ENCODE results near the gene DNAAF1.

The DNAAF1 gene

DNA sequence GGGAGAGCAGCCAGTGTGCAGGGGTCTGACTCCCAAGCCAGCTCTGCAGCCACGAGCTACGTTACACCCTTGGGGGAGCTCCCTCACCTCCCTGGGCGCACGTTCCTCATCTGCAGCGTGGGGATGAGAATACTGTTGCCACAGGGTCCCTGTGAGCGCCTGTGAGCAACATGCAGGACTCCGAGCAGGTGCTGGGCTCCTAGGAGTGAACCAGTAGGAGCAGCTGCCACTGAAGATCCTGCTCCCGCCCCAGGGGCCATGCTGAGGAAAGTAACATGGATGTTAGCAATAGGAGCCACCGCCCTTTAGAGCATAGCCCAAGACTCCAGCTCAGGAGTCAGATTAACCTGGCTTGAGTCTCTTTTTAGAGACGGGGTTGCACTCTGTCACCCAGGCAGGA lies 15.9 kb downstream of the DNAAF1 start:
- no peak for DNase-seq (ENCODE audit: low spot score)

DNA sequence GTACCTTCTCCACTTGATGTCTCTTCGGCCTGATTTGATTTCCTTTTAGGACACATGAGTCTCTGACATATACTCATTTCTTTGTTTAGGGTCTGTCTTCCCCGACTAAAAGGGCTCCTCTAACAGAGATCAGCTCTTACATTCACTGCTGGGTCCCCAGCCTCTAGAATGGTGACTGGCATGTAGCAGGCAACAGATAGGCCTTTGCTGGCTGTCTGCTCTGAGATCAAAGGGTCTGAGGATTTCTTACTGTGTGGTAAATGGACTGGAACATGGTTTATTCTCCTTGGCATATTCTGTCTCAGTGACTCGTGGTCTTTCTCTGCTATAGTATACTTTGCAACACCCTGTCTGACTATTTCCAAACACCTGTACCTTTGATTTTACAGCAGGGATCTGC lies 16.7 kb downstream of the DNAAF1 start:
- DNase-seq (ENCODE audit: low spot score): no peak

DNA sequence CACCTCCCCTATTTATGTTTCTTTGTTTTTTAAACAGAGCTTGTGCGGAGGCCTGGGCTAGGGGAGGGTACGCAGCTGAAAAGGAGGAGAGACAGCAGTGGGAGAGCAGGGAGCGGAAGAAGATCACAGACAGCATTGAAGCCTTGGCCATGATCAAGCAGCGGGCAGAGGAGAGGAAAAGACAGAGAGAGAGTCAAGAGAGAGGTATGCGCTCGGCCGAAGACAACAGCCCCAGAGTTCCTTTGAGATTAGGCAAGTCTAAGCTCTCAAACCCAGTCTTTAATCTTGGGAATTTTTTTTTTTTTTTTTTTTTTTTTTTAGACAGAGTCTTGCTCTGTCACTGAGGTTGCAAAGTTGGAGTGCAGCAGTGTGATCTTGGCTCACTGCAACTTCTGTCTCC lies 20.6 kb downstream of the DNAAF1 start:
- no peak for DNase-seq (ENCODE audit: low spot score)

DNA sequence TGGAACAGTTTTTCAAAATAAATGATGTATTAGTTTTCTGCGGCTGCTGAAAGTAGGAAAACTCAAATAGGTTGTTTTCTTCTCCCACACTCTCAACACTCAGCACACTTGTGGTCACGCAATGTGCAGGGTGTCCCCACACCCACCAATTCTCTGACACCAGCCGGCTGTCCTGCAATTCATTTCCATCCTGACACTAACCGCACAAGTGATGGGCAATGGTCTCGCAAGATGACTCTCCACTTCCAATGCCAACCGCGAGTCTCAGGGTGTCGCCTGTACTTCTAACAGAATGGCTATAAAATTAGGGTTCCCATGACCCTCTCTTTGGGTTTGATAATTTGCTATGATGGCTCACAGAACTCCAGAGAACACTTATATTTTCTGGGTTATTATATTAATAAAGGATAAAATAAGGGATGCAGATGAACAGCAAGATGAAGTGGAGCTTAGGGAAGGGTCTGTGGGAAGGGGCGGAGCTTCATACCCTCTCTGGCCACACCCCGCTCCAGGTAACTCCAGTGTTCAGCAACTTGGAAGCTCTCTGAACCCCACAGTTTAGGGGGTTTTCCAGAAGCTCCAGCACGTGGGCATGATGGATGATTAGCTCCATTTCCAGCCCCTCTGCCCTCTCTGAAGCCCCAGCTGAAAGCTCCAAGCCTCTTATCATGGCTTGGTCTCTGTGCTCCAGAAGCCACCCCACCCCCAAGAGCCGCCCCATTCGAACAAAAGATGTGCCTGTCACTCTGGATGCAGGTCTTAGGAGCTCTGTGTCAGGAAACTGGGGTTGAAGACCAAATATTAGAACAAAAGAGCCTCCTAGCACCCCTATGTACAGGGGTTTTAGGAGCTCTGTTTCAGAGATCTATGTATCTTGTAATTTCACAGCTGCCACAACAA lies 21.9 kb downstream of the DNAAF1 start:
- no peak for DNase-seq (ENCODE audit: low spot score)

DNA sequence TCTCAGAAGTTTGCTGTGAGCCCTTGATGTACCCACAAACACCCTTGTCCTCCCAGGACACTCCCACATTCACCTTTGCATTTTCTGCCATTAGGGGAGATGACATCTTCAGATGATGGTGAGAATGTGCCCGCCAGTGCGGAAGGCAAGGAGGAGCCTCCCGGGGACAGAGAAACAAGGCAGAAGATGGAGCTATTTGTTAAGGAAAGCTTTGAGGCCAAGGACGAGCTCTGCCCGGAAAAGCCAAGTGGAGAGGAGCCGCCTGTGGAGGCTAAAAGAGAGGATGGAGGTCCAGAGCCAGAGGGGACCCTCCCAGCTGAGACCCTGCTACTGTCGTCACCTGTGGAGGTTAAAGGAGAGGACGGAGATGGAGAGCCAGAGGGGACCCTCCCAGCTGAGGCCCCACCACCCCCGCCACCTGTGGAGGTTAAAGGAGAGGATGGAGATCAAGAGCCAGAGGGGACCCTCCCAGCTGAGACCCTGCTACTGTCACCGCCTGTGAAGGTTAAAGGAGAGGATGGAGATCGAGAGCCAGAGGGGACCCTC lies 24.7 kb downstream of the DNAAF1 start:
- DNase-seq (ENCODE audit: low spot score): no peak

DNA sequence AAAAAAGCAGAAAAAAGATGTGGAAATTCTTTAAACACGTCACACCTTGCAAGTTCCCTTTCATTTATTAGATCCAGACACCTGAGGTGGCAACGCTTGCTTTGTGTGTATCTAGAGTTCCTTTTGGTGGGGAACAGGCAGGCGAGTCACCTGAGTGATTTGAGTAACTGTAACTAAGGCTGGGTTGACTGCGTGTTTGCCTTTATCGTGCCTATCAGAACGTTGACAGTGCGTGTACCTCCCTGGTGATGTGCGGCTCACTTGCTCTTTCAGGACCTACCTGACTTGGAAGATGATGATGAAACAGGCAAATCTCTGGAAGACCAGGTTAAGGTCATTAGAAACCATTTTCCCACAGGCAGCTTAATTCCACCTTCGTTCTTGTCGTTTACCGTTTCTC lies 29.3 kb downstream of the DNAAF1 start:
- DNase-seq (ENCODE audit: low spot score): no peak

DNA sequence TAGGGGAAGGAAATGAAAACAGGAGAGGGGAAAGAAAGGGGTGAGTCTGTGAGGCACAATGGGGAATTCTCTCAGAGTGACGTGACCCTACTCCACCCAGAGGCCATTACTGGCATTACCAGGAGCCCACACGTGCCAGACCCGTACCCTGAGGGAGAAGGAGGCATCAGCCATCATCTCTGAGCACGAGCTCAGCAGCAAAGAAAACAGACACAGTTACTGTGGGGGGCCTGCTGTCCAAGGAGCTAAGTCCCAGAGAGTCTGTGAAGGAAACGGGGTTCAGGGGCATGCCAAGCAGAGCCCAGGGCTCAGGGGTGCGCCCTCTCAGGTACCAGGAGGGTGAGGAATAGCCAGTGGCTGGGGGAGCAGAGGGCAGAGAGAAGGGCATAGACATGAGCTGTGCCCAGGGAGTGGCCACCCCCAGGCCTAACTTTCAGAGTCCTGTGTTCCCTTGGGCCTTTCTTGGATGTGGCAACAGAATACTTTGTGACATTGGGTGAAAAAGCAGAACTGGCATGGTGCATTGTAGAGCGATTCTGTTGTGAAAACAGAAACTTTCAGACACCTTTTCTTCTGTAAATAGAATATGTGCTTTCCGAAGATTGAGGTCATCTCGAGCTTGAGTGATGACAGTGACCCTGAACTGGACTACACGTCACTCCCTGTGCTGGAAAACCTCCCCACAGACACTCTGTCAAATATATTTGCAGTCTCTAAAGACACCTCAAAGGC lies 30.4 kb downstream of the DNAAF1 start:
- DNase-seq (ENCODE audit: low spot score): peak; percentile 76

DNA sequence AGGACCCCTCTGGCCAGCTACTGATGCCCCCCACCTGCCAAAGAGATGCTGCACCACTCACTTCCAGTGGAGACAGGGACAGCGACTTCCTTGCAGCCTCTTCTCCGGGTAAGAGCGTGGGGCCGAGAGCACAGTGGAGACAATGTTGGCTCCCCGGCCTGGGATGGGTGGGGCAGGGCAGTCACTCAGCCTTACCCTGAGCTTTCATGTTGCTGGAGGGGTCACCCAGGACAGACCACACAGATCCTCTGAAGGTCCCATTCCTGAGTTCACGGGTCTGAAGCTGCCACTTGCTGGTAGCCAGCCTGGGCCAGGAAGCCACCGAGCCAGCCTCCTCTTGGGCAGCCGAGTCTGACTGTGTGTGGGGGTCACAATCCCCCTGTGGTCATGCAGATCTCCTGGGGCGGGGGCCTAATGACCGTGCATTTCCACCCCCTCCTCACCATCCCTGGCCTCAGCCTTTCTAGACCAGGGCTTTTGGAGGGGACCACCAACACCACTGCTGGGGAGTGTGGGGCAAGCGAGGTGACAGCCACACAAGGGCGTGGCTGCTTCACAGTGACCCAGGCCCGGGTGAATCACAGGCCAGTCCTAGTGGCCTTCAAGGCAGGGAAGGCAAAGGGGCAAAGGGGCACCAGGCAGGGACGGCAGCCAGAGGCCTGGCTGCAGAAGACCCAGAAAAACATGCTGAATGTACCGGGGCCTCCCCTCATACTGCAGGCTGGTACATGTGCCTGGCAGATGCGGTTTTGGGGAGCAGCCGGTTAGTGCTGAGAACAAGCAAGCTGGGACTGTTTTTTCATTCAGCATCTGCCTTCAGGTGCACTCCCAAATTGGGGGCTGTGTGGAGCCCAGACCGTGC lies 31.3 kb downstream of the DNAAF1 start:
- no peak for DNase-seq (ENCODE audit: low spot score)

DNA sequence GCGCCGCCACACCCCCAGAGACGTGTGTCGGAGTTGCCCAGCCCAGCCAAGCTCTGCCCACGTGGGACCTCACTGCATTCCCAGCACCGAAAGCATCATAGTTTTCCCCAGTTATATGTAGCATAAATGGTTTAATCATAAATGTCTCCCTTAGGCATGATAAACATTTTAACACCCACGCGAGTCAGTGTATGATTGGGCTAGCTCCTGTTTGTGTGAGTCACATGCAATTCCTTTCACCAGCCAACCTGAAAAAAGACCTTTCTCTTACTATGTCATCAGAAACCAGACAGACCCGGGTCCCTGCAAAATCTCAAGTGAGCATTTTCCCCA lies 32.6 kb downstream of the DNAAF1 start:
- DNase-seq (ENCODE audit: low spot score): no peak

DNA sequence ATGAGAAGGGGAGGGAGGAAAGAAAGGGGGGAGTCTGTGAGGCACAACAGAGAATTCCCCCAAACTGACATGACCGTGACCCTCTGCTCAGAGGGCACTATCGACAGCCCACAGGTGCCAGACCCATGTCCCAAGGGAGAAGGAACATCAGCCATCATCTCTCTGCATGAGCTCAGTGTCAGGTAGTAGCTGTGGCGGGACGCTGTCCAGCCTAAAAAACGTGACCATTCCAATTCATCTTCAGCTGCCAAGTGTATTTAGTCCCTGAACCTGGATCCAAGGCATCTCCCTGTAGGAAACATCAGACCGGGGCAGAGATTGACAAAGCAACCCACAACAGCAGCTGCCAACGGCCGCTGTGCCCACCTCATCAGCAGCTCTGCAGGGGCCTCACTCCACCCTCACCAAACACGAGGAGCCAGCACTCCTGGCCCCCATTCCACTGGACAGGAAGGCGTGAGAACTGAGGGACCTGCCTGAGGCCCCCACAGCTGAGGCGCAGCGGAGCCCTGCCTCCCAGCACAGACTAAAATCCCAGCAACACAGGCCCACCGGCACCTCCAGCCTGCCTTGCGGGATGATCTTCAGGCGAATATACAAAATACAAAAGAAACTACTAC lies 33.1 kb downstream of the DNAAF1 start:
- no peak for DNase-seq (ENCODE audit: low spot score)

DNA sequence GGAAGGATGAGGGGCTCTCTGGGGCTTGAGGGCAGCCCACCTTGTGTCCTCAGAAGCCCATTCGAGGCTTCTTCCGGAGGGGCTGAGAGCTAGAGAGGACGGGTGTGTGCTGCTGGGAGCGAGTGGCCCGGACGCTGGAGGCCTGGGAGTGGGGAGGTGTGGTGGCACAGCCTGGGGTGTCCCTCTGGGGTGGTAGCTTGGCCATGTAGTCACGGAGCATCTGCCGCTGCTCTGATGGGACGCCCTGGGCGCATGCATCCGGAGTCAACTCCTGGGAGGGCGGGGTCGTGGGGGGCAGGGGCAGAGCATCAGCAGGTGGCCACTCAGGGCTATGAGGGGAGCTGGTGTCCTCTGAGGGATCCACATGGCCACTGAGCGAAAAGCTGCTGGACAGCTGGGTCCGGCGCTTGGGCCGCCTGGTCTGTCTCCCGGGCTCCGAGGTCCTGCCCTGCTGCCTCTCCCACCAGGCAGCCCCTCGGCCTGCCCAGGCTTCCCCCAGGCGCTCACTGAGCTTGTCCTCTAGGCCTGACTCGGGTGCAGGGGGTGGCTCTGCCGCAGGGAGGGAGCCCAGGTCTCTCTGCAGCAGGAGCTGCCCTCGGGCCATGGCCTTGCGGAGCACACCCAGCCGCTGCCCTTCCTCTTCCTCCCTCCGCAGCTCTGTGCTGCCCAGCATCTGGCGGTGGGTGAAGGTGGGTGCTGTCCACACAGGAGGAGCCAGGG lies 33.9 kb downstream of the DNAAF1 start:
- DNase-seq (ENCODE audit: low spot score): no peak

DNA sequence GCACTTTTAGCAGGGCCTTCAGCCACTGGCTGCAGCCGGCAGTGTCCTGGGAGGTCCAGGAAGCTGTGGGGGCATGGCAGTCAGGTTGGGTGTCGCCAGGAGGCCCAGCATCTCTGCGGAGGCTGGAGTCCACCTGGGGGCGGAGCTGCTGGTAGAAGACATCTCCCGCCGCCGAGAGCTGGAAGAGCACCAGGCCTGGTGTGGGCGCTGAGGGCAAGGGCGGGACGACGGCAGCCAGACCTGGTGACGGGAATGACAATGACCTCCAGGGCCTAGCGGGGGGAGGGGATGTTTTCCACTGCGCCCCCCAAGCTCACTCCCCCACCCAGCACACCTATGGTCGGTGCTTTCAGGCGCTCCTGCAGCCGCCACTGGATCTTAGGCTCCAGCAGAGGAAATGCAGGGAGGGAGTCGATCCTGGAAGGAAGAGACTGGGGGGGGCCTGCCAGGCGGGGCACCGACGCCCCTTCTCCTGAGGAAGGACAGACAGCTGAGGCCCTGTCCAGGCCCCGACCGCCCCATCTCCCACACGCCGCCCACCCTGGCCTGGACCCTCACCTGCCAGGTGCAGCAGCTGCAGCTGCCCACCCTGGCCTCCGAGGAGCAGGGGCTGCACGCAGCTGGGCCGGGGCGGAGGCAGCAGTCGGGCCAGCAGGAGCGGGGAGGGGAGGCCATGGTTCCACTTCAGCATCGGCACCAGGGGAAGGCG lies 34.7 kb downstream of the DNAAF1 start:
- DNase-seq (ENCODE audit: low spot score): no peak

DNA sequence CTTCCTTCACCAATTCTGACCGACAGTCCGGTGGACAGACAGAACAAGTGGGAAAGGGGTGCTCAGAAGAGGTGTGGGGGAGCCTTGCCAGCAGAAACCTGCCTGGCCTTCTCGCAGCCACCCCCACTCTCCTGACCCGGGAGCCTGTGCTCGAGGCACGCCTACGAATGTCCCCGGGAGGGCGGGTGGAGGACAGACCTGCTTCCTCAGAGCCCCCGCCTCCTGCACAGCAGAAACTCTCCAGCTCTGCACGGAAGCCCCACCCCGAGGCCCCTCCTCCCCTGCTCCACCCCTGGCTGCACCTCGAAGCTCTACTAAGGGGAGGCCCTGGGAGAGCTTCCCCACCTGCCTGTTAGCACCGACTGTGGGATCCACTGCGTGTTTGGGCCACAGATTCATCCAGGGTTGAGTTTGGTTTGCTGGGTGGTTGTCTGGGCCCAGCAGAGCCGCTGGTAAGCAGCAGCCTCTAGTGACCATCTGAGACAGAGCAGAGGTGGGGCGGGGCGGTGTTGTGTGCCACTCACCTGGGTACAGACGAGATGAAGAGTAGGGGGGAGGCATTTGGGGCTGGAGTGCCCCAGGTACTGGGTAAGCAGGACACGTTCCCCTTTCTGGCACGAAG lies 35.5 kb downstream of the DNAAF1 start:
- no peak for DNase-seq (ENCODE audit: low spot score)

DNA sequence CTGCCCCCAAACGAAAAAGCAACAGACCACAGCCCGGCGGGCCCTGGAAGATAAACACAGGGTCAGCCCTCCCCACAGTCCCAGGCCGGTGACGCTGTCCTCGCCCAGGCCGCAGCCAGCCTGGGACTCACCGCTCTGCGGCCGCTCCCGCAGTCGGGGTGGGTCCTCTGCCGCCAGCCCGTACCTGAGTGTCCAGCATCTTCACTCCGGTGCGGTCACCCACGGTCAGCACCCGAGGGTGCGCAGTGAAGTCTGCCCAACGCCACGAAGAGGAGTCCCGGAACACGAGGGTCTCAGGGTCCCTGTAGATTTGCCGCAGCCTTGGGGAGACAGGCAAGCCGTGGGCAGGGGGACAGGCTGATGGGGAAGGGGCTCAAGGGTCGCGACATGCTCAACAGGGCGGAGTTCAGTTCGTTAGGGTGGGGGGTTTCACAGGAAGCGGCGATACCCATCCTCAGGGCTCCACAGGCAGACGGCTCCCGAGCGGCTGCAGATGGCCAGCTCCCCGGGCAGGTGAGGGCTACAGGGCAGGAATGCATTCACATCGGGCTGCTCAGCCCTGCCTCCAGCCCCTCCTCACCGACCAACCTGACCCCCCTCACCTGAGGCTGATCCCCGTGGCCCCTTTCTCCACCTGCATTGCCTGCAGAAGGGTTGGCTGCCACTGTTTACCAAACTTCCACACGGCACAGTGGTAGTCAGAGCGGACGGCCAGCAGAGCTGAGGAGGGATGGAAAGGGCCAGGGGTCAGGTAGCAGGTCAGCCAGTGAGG lies 36.2 kb downstream of the DNAAF1 start:
- DNase-seq (ENCODE audit: low spot score): no peak

DNA sequence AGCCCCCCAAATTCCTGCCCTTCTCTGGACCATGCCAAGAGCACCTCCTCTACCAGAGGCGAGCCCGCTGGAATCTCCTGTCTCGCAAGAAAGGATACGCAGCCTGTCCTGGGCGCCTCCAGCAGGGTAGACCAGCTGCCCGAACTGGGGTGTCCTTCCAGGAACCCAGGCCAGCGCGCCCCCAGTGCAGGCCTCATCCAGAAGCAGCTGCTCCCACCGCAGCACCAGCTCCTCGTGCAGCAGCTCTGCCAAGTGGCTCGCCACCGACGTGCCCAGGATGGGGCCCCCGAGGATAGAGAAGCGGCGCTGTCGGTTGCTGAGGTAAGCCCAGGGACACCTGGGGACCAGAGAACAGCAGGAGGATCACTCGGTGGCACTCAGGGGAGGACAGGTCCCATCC lies 37.0 kb downstream of the DNAAF1 start:
- no peak for DNase-seq (ENCODE audit: low spot score)

DNA sequence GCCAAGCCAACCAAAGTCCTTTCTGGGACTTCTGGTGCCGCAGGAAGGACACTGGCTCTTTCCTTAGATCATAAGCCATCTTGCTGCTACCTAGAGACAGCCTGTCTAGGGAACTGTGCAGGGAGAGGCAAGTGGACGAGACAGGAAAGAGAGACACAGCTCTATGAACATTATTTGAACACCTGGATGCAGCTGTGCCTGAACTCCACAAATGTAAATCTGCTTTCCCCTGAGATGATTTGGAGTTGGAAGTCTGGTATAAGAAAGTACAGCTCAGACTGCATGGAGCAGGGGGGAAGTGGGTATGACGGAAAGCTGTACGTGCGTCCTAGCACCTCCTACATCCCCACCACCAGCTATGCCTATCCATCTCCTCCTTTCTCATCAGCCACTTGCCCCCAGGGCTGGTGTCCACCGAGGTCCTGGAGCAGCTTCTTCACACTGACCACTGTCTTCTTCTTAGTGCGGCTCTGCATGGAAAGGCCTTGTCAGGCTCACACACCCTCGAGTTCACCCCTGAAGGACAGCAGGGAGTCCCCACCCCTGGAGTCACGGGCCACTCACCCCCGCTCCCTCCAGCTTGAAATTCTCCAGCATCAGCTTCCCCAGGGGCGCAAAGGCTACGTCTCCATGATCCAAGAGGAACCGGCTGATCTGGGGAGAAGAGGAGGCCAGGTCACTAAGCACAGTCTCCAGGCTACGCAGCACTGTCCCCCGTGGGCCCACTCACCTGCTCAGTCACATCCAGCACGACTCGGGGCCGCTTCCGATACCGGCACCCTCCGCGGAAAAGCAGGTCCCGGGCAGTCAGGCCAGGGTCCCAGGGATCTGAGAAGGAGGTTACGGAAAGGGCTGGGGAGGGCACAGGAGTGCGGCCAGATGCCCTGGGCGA lies 37.8 kb downstream of the DNAAF1 start:
- no peak for DNase-seq (ENCODE audit: low spot score)

DNA sequence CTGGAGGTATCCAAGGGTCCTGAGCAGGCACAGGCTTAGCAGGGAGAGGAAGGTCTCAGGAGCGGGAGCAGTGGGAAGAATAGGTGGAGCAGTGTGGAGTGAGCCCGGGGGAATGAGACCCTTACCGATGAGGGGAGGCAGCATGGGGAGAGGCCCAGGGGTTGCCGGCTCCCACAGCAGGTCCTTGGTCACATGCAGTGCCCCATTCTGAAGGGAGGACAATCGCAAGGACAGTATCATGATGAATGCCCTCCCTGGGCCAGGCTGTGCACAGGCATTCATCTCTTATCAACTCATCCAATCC lies 38.4 kb downstream of the DNAAF1 start:
- no peak for DNase-seq (ENCODE audit: low spot score)

DNA sequence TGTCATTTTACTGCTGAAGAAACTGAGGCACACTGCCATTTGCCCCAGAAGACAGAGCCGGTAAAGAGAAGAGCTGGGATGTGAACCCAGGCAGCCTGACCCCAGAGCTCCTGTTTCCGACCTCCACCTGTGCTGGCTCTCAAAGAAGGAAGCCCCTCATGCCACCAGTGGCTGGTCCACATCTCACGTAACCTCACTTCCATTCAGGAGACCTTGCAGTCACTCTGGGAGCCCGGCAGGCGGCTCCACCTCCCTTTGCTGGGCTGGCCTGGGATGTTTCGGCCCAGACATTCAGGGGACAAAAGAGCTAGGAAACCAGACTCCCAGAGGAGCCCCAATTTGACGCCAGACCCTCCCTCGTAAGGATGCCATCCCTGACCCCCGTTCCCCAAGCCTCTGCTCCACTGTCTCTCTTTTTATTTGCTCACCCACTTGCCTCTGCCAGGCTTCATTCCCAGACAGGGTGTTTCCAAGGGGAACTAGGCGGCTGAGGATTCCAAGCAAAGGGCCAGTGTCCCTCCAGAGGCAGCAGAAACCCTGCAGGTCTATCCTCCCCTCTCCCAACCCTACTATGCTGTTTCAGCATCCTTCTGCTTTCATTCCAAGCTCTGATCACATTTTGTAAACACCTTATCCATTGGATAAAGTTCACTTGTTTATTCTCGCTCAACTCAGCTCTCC lies 38.9 kb downstream of the DNAAF1 start:
- DNase-seq (ENCODE audit: low spot score): no peak

Data from iPS-NIHi11 (cell line).